CD4-positive, alpha-beta T cell treated with Interleukin-4 for 4 hours (primary cell): ENCODE data around the gene CABLES1.
"Not testable (repeated sequence)": the region's sequence is repeated elsewhere in the genome, so short reads cannot be mapped to it uniquely, and the experiment has no call there.

ENCODE experiments used
- DNase-seq: peaks from one replicate; pipeline ENCODE4 v3.0.0-alpha.2; 2020

CABLES1 gene

DNA sequence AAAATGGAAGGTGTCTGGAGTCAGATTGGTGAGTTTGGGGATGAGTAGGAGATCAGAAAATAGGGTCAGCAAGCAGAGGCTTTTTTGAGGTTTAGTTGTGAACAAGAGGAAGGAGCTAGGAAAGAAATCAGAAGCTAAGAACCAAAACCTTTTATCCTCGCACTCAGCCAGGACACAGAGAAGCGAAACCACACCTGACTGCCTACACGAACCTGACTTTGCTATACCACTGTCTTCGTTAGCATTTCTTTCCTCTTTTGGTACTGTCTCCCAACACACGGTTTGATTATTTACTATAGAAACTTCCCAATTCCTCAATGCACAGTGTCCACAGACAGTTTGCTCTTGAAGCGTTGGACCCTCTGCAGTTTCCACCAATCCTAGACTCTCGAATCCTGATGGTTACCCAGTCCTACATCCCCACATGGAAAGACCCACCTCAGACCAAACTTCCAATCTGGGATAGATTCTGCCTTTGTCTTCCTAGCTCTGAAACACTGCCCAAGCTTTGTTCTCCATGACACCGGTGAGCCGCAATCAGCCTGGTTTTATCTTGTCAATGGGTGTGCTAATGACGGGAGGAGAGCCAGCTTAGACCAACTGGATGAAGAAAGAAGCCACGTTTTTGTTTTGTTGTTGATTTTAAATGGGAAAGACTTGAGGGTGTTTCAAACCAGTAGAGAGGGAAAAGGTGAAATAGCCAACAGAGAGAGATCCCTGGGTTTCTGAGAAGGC is 137.4 kb downstream of the CABLES1 start:
- DNase-seq: no peak

DNA sequence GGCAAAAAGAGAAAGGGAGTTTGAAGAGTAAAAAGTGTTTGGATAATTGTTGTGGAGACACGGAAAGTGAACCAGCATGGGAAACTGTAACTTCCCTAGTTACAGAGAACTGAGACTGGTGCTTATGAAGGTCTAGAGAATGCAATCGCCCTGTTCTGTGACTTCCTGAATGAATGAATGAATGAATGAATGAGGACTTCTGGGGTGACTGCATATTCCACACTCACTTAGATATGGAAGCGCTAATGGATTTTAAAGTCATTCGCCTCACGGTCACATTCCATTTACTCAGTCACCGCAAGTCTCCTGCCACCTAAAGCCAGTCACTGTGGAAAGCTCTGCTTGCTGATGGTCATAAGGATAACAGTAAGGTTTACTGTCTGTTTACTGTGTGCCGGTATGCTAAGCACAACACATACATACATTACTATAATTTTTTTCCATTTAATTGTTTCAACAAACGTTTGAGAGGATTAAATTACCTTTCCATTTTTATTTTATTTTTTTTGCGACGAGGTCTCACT is 138.2 kb downstream of the CABLES1 start:
- no peak for DNase-seq

DNA sequence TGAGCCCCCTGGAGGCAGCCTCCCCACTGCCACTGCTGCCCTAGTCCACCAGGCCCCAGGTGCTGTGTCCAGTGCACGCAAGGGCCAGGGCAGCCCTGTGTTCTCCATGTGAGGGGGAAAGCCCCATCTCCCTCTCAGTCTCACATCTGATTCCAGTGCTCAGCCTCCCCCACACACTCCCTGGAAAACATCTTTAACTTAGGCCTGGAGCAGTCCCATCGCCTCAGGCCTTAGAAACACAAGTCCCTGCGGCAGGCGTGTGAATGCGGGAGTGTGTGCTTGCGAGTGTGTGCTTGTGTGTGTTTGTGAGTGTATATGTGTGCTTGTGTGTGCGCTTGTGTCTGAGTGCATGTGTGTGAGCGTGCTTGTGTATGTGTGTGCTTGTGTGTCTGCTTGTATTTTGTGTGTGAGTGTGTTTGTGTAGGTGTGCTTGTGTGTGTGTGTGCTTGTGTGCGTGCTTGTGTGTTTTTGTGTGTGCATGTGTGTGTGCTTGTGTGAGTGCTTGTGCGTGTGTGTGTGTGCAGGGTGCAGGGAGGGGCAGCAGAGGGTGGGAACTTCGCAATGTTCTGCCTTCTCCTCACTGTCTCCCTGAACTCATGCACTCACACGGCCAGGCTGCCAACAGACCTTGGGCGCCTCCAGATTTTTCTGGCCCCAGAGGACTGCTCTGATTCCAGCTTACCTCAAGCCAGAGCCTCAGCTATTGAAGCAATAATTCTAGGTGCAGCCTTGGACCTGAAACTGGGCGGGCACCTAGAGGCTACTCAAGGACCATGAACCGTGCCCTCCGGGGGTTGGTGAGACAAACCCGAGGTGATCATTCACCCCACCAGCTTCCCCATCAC is 139.6 kb downstream of the CABLES1 start:
- no peak for DNase-seq

DNA sequence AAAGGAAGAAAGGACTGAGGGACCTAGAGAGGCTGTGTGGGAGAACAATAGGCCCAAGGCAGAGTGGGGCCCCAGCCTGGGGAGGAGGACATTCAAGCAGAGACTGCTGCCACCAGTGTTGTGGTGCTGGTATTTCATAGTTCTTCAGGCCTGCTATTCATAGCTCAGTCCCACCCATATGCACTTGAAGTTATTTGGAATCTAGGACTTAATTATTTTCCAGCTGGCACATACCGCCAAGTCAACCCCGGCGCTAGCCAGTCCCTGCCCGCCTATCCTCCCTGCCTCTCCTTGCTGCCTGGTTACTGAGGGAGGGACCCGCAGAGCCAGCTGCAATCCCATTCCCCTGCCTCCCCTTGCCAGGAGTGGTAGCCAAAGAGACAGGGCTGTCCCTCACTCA is 141.2 kb downstream of the CABLES1 start:
- no peak for DNase-seq

DNA sequence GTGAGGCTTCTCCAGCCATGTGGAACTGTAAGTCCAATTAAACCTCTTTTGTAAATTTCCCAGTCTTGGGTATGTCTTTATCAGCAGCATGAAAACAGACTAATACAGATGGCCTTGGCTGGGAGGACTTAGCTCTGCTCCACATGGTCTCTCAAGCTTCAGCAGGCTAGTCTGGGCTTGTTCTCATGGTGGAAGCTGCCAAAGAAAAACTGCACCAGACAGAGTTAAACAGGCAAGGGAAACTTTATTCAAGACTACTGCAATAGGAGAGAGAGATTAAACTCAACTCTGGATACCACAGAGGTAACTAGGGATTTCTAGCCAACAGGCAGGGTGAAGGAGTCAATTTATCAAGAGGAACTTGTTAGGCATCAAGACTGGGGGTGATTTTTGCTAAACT is 142.1 kb downstream of the CABLES1 start:
- no peak for DNase-seq

DNA sequence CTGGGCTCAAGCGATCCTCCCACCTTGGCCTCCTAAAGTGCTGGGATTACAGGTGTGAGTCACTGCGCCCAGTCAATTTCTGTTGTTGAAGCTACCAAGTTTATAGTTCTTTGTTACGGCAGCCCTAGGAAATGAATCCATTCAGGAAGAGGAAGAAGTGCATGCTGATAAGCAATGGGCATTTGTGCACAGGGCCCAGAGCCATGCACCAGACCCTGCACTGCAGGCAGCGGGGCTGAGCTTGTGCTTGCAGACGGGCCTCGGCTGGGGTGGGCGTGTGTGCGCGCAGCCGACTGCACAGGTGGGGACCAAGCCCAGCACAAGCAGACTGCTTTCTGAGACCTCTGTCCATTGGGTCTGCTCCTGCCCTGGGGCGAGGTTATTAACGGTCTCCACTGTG is 144.6 kb downstream of the CABLES1 start:
- DNase-seq: no peak

DNA sequence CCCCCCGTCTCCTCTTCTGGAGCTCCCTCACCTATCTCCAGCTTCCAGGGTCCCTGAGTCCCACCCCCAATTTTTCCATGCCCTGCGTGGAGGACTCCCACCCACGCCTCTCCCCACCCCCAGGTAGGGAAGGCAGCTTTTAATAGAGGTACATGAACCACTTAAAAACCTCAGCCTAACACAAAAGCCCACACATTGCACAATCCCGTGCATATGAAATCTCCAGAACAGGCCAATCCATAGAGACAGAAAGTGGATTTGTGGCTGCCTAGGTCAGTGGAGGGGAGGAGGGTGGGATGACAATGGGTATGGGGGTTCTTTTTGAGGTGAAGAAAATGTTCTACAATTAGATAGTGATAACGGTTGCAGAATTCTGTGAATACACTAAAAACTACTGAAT is 145.6 kb downstream of the CABLES1 start:
- no peak for DNase-seq

DNA sequence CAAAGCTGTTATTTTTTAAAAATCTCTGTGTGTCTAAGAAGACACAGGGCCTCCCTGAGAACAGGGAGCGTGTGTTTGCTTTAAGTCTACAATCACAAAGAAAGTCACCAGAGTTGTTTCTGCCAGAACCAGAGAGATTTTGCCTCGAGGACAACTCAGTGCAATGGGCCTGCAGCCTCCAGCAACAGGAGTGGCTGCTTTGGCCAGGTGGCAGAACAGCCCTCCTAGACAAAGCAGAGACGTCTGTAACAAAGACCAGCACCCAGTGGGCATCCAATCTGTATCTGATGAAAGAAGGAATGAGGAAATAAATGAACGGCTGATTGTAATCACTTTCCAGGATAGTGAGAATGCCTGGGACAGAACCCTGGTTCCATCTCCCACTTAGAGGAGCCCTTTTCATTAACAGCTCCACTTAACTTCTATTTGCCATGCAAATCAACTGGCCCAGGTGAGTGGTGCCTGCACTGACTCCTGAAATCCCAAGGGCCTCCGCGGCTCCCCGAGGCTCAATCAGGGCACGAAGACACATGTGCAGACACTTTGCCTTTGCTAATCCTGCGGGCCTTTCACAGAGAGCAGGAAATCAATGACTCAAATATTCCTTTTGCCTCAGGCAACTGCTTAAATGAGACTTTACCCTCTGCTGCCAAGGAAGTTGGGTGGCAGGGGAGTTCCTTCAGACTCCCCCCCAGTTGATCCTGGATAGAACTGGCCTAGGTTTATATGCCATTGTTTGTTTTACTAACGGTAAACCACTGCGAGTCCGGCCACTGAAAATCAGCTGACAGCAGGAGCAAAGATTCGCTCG is 146.5 kb downstream of the CABLES1 start:
- DNase-seq: no peak

DNA sequence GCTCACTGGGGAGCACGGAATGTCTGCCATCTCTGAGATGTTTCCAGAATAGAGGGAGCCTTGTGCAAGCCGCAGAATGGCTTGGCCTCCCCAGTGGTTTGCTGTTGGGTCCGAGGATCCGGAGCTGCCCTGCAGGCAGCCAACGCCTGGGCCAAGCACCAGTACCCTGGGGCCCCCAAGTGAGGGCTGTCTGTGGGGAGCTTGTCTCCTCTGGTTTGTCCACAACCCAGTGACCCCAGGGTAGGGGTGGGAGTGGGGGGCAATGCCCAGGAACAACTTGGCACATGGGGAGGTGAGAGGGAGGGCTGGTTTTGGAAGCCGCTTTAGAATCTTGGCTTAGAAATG is 147.1 kb downstream of the CABLES1 start:
- no peak for DNase-seq

DNA sequence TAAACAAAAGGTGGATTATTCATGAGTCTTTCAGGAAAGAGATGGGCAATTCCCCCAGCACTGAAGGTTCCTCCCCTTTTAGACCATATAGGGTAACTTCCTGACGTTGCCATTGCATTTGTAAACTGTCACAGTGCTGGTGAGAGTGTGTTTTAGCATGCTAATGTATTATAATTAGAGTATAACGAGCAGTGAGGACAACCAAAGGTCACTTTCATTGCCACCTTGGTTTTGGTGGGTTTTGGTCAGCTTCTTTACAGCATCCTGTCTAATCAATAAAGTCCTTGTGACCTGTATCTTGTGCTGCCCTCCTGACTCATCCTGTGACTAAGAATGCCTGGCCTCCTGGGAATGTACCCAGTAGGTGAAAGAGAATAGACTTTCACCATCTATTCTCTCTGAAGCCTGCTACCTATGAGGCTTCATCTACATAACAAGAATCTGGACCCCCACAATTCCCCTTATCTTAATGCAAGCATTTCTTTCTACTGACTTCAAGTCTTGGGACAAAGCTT is 148.7 kb downstream of the CABLES1 start:
- no peak for DNase-seq

DNA sequence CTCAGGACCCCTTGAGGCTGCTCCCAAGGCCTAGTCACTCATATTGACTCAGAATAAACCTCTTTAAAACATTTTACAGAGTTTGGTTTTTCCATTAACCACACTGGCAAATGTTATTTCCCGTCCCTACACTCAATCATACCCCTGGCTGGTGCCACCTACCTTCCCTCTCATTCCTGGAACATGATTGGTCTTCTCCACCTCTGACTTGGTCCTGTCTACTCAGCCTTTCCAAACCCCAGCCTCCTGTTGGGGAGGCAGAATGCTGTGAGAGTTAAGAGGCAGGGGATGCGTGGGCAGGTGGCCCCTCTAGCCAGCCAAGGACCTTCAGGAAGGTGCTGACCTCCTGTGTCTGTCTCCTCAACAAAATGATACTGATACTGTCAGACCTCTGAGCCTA is 149.3 kb downstream of the CABLES1 start:
- DNase-seq: no peak

DNA sequence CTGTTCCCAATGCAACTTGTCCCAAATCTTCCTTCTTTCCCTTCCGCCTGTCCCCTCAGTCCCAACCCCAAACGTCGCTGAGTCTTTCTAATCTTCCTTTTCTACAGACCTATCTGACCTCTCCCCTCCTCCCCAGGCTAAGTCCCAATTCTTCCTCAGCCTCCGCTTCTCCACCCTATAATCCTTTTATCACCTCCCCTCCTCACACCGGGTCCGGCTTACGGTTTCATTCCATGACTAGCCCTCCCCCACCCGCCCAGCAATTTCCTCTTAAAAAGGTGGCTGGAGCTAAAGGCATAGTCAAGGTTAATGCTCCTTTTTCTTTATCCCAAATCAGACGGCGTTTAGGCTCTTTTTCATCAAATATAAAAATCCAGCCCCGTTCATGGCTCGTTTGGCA is 150.3 kb downstream of the CABLES1 start:
- not testable (repeated sequence) for DNase-seq

DNA sequence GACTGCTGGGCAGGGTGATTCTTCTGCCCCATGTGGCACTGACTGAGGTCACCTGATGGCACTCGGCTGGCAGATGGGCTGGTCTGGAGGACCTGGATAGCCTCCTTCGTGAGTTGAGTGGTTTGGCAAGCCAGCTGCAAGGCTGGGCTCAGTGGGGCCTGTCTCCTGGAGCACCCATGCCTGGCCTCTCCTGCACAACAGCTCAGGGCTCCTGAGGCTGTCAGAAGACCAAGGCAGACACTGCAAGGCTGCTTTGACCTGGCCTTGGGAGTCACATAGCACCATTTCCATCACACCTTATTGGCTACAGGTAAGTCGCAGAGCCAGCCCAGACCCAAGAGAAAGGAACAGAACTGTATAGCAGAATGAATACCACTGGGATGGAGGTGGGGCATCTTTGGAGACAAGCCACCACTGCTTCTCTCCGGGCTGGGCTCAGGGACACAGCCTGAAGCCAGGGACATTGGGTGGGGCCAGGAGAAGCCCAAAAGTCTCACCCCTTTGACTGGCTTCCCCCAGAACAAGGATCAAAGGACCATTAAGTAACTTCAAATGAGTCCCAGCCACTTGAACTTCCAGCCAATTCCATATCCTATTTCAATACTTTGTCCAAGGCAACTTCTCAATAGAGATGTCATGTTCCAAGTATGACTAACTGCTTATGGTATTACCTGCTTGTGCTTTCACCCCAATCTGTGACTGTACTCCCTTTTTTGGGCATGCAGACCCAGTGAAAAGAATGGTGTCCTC is 156.3 kb downstream of the CABLES1 start:
- DNase-seq: no peak

DNA sequence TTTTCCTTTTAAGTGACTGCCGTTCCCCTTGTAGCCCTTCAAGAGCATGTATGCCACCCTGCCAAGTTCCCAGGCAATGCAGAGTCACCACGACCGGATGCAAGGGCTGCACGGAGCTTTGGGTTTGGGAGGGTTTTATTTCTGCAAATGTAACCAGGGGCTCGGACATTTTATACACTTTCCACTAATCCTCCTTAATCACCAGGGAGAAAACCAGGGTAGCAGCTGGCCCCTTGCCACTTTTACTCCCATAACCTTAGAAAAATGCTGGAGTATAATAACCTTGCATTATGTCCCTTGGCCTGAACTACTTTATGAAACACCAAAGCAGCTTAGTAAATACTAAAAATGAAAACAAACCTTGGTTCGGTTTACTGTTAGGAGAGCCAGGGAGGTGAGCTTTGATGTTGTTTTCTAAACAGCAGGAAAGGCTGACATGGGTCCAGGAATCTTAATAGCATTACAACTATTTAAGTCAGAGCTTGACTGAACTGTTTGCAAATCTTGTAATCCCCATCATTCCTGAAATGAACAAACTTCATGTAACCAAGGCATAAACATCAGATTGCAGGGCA is 165.0 kb downstream of the CABLES1 start:
- no peak for DNase-seq

DNA sequence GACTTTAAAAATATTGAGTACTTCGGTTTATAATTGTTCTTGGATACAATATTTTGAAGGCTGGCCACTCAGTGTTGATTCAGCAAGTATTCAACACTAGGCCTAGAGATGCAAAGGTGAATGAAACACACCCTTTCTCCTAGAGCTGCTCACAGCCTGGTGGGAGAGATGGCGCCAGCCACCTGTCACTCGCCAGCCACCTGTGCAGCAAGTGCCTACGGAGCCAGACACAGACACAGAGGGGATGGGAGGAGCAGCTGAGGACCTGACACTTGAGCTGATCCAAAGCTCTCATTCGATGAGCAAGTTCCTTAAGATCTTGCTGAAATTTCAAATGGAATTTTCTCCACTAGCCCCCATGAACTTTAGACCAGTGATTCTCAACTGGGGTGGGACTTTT is 166.7 kb downstream of the CABLES1 start:
- no peak for DNase-seq

DNA sequence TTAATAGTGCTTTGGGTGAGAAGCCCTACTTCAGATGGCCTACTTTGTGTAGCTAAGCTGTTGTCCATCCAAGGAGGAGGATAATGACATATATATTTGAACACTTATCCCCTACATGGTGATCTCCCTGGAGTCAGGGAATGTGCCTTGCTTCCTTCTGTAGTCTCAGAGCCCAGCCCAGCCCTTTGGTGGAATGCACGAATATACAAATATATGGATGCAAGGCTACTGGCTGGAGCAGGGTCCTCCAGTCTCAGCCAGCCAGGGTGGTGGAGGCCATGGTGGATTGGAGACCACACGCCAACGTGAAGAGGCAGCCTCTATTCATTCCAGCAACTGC is 167.2 kb downstream of the CABLES1 start:
- no peak for DNase-seq

DNA sequence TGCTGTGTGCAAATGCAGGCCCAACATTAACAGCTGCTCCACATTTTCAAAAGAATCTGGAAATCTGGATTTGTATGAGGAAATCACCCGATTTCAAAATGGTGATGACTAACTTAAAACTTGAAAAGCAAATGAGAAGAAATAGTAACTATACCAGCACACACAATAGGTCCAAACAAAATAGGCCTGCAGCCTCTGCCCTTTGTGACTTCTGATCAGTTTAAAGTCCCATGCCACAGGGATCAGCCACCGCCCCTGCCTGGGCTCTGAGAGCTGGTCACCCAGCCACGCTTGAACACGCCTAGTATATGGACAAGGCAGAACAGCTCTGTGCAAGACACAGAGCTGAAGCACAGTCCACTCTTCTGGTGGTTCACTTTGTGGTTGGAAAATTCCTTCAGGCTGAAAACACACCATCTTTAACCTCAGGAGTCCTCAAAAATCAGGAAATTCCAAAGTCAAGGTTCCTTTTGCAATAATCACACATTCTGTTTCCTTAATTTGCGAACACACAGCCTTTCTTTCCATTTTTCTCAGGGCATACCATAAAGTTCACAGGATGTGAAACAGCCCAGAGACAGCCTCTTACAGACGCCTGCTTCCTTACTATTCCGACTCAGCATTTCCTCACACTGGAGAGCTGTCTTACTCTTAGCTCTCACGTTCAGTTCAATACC is 167.7 kb downstream of the CABLES1 start:
- DNase-seq: no peak

DNA sequence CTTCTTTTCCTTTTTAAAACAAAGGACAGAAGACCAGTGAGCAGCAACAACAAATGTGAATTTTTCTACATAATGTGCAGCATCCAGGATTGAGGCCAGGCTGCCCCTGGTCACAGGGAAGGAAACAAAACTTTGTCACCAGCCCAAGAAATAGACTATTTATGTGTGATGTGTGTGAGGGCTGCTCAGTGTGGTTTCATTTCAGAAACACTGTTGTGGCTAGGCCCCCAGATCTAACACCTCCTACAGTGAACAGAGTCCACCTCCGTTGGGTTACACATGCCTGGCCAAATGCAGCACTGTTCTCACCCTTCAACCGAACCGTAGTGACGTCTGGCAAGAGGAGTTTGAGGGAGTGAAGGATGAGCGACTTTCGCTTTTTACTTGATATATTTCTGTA is 171.5 kb downstream of the CABLES1 start:
- peak; percentile 27 for DNase-seq

DNA sequence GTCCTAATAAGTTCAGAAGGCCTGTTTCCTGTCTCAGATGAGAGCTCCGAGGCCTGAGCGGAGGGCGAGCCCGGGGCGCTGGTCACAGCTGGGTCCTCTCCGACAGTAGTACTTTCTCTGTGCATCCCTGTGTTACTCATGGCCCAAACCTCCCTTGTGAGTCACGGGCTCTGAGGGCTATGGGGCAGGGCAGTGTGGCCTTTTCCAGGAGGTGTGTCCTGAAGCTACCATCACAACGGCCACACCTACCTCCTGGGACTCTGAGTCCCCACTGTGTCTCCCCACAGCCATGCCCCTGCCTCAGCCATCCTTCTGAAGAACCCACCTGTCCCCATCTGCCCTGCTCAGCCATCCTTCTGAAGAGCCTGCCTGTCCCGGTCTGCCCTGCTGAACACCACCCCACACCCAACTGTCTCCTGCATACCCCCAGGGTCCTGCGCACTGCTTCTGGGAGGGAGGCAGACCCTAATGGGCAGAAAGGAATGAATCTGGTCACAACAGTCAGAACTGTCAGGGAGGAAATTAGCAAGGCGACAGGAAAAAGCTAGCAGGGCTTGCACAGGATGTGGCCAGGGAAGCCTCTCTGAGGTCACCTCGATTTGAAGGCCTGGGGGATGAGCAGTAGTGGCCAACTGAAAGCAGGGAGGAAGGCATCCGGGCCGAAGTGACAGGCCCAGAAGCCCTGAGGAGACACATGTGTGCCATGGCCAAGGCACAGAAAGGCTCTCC is 172.4 kb downstream of the CABLES1 start:
- peak; percentile 4 for DNase-seq
